NCI-H345 treated with DMSO at 0.1 percent for 48 hours (cell line): ENCODE results near the gene ZFP57.

Experiments used
- DNase-seq: peaks from one replicate; lab custom pipeline; 2025; ENCODE audit not compliant: unreplicated experiment; lab: John Stamatoyannopoulos, UW

Gene ZFP57

GRCh38 chr6:29656157-29656556 lies 24.8 kb downstream of the ZFP57 start:
- no peak for DNase-seq

- no peak for DNase-seq
Observed at GRCh38 chr6:29655658-29656057, 25.3 kb downstream of the ZFP57 start.

GRCh38 chr6:29653452-29654038 lies 27.4 kb downstream of the ZFP57 start:
- peak; percentile 74 for DNase-seq

DNA sequence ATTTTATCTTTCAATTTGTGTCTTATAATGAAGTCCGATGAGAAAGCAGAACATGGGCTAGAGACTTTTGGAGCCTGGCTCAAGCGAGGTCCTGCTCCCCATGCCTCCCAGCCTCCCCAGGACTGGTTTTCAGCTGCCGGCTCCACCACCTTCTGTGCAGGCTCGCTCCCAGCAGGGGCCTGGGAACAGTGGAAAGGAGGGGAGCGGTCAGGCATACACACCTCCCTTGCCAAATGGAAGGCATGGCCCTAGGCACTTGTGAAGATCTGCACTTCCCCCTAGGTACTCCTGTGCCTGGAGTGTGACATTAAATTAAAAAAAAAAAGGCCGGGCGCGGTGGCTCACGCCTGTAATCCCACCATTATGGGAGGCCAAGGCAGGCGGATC lies 28.8 kb downstream of the ZFP57 start:
- no peak for DNase-seq

- peak; percentile 51 for DNase-seq
Observed at GRCh38 chr6:29651413-29652197, 29.3 kb downstream of the ZFP57 start.

- peak; percentile 98 for DNase-seq
Observed at GRCh38 chr6:29649701-29650673, 31.0 kb downstream of the ZFP57 start.

GRCh38 chr6:29647927-29648642 lies 32.9 kb downstream of the ZFP57 start:
- peak; percentile 19 for DNase-seq

DNA sequence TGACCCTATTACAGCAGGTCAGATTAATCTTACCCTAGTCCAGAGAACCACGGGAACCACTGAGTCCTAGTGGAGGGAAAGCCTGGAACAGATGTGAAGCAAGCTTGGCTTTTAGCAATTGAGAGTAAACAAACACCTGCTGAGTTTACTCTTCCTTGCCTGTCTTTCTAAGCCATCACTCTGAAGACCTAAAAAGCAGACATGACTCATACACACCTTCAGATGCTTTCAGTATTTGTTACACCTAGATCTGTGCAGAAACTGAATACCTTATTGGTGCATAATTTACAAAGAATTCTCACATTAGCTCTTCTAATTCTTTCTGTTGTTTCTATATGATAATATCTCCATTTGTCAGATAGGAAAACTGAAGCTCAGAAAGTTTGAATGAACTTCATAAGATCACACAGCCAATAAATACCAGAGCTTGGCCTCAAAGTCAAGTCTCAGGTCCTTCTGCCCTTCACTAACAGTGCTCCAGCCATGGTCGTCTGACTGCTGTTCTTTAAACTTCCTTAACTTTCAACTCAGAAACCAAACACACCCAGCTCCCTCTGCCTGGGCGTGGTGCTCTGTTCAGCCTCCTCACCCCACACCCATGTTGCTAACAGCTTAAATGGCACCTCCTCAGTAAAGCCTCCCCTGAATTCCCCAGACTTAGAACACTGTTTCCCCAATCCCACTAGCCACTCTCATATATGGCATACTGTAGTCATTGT lies 39.4 kb downstream of the ZFP57 start:
- no peak for DNase-seq

DNA sequence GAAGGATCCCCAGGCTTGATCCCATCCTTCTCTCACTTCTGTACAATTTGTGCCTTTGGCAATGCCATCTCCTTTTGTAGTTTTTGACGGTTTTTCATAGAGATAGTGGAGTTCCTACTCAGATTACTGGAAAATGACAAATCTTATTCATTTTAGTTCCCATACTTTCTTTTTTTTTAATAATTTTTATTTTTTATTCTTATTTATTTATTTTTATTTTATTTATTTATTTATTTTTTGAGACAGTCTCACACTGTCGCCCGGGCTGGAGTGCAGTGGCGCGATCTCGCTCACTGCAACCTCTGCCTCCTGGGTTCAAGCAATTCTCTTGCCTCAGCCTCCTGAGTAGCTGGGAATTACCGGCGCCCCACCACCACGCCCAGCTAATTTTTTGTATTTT lies 43.7 kb downstream of the ZFP57 start:
- no peak for DNase-seq

DNA sequence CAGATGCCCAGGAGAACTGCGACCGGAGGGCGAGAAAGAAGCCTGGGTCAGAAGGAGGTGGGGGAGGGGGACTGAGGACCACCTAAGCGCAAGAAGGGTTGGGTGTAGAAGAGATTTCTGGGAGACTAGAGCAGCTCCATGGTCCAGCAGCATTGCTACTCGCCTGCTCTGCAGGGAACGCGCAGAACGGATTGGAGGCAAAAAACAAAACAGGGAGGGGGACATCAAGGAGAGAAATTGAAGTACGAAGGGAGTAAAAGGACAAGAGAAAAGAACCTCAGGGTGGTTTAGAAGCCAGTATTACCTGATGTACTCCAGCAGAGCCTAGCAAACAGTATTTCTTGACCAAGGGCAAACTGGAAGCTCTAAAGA lies 47.4 kb downstream of the ZFP57 start:
- DNase-seq = peak; percentile 61

DNA sequence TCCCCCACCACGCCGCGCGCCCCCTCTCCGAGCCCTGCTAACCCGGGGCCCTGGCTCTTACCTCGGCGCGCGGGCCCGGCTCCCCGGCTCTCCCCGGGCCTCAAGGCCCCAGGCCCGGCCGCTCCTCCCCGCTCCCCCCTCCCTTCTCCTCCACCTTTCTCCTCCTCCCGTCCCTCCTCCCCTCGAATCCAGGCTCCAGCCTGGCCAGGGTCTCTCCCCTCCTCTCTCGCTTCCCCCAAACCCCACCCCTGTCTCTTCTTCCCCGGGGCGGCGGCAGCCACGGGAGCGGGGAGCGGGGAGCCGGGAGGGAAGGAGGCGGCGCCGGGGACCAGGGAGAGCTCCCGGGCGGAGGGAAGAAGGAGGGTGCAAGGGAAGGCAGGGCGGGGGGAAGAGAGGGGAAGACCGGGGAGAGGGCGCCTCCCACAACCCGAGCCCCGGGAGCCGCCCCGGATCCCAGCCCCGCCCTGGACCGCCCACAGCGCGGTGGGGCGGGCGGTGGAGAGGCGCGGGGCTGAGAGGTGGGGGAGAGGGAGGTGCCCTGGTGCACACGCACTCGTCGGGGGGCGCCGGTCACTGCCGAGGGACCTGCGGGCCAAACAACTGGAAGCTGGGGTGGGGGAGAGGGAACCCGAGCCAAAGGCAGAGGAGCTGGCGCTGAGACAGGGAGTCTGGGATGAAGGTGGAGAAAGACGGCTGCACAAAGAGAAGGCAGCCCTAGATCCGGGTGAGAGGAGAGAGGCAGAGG lies 48.0 kb downstream of the ZFP57 start, which contains the start of gene GABBR1:
Gene GABBR1, minus strand, starts transcription at position 395 of the 745 bp plus-strand sequence. CDS start 798 bp downstream, outside the sequence.
- peak; percentile 63 for DNase-seq

DNA sequence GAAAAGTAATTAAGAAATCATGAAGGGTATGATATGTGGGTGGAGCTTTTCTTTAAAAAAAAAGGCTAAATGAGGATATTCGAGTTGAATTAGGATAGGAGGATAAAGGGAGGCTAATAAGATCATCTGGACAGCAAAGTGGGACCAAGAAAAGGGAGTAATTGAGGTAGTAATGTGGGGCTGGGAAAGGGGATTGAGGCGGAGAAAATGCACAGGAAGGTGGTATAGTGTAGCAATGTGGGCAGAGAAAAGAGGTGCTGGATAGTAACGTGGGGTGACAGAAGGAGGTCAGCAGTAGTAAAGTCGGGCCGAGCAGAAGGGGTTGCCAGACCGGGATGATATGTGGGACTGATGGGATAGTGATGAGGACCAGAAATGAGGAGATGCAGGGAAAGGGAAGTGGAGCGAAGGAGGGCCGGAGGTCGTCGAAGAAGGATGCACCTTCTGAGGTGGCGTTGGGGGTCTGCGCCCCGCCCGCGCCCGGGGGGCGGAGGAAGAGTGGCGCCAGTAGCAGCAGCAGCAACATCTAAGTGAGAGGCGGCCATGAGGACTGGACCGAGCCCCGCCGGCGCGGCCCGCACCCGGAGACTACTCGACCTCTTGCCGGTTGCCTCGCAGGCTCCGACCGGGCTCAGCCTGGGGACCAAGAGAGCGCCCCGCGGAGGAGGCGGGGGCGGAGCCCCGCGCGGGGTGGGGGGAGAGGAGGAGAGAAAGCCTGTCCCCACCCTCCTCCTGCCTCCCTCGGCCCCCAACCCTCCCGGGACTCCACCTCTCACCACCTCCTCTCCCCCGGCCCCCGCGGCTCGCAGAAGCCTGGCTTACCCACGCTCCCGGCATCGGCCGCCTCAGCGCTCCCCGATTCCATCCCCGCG lies 48.9 kb downstream of the ZFP57 start:
- DNase-seq = peak; percentile 32

- DNase-seq = no peak
Observed at GRCh38 chr6:29631209-29631810, 49.6 kb downstream of the ZFP57 start.

- DNase-seq = no peak
Observed at GRCh38 chr6:29630315-29630714, 50.6 kb downstream of the ZFP57 start.

GRCh38 chr6:29629571-29629970 lies 51.4 kb downstream of the ZFP57 start:
- DNase-seq = no peak

- peak; percentile 76 for DNase-seq
Observed at GRCh38 chr6:29628419-29629281, 52.3 kb downstream of the ZFP57 start.

DNA sequence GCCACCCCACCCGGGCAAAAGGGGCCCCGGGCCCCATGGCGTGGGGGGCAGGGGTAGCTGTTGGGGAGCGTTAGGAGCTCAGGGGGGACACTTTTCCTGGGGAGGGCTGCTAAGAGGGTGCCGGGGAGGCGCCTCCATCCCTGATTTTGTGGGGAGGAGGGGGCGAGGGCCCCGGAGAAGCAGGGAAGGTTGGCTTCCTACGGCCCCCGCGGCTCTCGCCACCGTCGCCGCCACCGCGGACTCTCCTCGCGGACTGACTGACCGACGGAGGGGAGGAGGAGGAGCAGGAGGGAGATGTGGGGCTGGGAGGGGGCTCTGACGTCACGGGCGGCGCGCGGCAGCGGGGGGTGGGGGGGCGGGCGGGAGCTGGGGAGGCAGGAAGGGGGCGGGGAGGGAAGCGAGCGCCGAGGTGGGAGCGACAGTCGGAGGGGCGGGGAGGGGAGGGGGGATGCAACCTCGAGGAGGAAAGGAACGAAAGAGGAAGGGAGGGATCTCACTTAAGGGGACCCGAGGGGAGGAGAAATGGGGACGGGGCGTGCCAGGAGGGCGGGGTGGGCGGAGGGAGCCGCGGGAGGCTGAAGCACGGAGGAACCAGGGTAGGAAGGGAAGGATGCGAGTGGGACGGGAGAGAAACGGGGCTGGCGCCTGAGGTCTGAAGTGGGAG lies 53.1 kb downstream of the ZFP57 start:
- no peak for DNase-seq
